Activated CD8-positive, alpha-beta memory T cell treated with anti-CD3 and anti-CD28 coated beads for 36 hours (primary cell): ENCODE measurements around the gene MSANTD4. TPM values are rescaled to one million over a fixed set of nuclear protein-coding genes. Genes with fewer than 3 reads are reported as not detected.
"Not testable (repeated sequence)": the region's sequence is repeated elsewhere in the genome, so short reads cannot be mapped to it uniquely, and the experiment has no call there.

Source experiments
- CTCF ChIA-PET: fragments of 350-600 bp; sonication (Branson Sonifier 250); formaldehyde crosslinking; loops from one replicate; lab custom pipeline; 2021; ENCODE audit warnings: antibody characterized with exemption; lab: Charles Lee
- POLR2A ChIA-PET: fragments of 350-600 bp; sonication (Branson Sonifier 250); formaldehyde crosslinking; loops from one replicate; lab custom pipeline; 2021; ENCODE audit warnings: antibody characterized with exemption; lab: Charles Lee
- total RNA-seq, 2 experiments: library from RNA; stranded (reverse); gene quantifications; one replicate each; pipeline ENCODE4 v1.2.3, GENCODE V29; 2021

Gene MSANTD4
- total RNA-seq, result 10 to 100 TPM; 17.0 to 18.8 TPM

DNA sequence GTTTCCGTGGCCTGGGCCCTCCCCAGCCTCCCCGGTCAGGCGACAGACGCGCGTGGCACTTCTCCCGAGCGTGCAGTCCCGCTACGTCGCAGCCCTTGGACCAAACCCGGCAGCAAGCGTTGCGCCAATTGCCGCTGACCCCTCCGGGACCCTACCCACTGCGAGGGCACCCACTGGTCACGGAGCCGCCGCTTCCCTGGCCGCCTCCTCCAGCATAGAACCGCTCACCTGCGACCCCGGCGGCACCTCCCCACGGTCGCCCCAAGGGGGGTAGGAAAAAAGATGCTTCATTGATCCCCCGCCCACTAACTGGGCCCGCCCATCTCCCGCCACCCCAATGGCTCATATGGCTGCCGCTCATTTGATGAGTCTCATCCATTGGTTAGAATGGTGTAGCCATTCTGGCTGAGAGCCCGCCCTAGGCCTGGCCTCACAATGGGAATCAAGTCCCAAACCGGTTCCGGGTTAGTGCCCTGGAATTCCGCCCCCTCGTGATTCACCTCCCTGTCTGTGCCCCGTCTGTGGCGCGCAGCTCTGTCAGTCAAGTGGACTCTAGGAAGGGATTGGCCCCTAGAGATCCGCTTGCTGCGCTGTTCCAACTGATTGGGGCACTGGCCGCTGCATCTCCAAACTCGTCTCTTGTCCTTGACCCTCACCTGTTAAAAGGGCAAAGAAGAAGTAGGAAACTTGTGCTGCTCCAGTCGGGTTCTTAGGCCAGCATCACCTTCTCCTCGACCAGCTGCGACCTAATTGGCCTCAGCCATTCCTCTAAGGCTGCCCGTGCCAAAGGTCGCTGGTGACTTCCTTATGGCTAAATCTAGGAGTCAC lies at the start of gene MSANTD4:
Gene MSANTD4, minus strand, starts transcription at position 274 of the 828 bp plus-strand sequence. CDS start 11,323 bp downstream, outside the sequence.
- POLR2A ChIA-PET, result no interaction called here
- CTCF ChIA-PET, result no interaction called here

DNA sequence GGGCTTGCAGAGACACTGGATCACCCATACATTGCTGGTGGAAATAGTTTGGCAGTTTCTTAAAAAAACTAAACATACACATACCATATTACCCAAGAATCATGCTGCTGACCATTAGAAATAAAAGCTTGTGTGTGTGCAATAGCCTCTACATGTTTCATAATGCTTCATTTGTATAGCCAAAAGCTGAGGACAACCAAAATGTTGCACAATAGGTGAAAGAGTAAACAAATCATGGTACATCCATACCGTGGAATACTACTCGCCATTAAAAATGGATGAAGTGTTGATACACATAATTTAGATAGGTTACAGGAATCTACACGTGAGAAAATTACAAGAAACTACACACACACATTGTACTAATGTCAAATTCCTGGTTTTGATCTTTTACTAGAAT lies 48.6 kb upstream of the MSANTD4 start:
- ChIA-PET POLR2A (no interaction called here), CTCF (interaction anchor here (1.1 kb wide), 1 partner anchor 8 kb away, joined by 3 read pairs; no protein-coding TSS in a partner anchor)

DNA sequence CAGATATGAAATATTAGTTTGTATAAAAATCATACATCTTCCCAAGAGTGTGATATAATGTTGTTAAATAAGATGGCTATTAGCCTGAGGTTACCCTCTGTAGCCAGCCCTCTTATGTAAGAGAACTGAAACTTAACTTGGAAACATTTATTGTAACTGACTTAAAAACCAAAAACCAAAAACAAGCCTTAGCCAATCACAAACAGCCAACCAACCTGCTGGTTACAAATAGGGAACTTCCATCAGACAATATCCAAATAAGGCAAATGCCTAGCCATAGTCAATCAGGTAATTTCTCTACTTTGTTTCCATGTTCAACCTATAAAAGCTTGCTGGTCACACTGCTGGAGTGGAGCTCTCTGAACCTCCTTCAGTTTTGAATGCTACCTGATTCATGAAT lies 41.0 kb upstream of the MSANTD4 start:
- POLR2A ChIA-PET, result no interaction called here

DNA sequence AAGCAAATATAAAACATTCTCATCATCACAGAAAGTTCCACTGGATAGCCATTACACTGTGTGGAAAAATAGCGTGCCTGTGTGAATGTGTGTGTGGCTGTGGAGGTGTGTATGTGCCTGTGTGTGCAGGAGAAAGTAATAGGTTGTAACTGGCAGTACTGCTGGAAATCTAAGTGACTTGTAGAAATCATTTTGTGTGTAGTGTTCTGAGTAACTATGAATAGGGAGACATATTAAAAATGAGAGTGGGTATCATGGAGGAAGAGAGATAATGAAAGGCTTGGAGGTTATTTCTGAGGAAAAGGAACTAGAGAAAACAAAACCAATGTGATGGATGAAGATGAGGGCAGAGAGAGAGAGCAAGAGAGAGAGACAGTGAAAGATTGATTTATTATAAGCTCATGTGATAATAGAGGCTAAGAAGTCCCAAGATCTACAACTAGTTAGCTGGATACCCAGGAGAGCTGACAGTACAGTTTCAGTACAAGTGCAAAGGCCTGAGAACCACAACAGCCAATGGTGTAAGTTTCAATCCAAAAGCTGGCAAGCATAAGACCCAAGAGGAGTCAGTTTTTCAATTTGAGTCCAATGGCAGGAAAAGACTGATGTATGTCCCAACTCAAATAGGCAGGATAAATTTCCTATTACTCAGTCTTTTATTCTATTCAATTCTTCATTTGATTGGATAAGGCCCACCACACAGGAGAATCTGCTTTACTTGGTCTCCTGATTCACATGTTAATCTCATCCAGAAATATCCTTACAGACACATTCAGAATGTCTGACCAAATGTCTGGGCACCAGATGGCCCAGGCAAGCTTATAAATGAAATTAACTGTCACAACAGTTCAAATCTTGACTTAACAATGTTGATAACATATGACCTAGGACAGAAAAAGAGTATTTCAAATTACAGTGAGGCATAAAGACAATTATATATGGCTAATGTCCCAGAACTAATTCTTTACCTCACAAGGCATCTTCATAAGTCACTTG lies 40.2 kb upstream of the MSANTD4 start:
- CTCF ChIA-PET, result interaction anchor here (0.6 to 1.0 kb wide), 2 partner anchors 9 to 801 kb away, joined by 3 read pairs; no protein-coding TSS in a partner anchor
- POLR2A ChIA-PET, result no interaction called here

More for the DNA sequence above, 41.0 kb upstream of the MSANTD4 start:
- CTCF ChIA-PET, result interaction anchor here (1.0 kb wide), 1 partner anchor 8 kb away, joined by 3 read pairs; no protein-coding TSS in a partner anchor

DNA sequence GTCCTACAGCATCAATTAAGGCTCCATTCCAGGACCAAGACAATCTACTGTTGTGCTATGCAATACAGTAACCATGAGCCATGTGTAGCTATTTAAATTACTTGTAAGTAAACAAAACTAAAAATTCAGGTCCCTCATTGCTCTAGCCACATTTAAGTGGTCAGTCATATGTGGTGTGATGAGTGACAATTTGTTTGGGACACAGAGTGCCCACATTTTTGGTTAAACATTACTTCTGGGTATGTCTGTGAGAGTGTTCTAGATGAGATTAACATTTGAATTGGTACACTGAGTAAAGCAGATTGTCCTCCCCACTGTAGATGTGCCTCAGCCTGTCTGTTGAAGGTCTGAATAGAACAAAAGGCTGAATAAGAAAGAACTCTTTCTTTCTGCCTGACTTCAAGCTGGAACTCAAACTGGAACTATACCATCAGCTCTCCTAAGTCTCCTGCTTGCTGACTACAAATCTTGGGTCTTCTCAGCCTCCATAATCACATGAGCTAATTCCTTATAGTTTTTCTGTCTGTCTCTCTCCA lies 39.3 kb upstream of the MSANTD4 start:
- ChIA-PET CTCF (no interaction called here), POLR2A (no interaction called here)

DNA sequence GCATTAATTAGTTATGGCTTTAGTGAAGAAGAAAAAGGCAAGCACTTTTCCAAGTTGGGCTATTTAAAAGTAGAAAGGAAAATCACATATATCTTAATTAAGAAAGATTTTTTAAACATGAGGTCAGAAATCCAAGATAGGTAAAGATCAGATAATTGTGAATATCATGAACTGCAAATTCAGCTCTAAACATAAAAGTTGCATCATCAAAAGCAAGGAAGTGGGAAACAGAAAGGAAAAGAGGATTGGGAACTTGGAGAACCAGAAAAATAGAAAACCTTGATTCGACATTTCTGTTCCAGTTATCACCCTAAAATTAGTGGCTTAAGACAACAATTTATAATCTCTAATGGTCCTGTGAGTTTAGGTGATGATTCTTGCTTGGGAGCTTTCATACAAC lies 37.6 kb upstream of the MSANTD4 start:
- ChIA-PET CTCF (no interaction called here), POLR2A (no interaction called here)

DNA sequence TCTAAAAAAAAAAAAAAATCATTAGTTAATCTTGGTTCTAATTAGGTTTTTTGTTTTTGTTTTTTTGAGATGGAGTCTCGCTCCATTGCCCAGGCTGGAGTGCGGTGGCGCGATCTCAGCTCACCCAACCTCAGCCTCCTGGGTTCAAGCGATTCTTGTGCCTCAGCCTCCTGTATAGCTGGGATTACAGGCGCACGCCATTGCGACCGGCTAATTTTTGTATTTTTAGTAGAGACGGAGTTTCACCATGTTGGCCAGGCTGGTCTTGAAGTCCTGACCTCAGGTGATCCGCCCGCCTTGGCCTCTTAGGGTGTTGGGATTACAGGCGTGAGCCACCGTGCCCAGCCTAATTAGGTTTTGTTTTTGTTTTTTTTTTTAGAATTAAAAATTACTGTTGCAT lies 36.3 kb upstream of the MSANTD4 start:
- POLR2A ChIA-PET, CTCF ChIA-PET: not testable (repeated sequence)

DNA sequence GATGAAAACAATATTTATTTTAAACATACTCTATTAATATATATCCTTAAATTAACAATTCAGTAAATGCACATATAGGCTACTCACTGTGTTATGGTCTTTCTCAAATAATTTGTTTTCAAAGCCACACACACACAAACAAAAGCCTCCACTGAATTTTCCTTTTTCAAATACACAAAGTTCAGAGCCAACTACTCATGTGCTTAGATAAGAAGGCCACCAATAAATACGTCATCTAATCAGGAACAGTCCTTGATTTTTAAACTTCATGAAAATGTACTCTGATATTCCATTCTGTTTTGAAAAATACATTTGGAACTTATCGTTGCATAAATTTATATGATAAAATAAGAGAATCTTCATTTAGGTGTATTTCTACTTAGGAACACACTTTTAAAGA lies 29.1 kb upstream of the MSANTD4 start:
- CTCF ChIA-PET, result no interaction called here

DNA sequence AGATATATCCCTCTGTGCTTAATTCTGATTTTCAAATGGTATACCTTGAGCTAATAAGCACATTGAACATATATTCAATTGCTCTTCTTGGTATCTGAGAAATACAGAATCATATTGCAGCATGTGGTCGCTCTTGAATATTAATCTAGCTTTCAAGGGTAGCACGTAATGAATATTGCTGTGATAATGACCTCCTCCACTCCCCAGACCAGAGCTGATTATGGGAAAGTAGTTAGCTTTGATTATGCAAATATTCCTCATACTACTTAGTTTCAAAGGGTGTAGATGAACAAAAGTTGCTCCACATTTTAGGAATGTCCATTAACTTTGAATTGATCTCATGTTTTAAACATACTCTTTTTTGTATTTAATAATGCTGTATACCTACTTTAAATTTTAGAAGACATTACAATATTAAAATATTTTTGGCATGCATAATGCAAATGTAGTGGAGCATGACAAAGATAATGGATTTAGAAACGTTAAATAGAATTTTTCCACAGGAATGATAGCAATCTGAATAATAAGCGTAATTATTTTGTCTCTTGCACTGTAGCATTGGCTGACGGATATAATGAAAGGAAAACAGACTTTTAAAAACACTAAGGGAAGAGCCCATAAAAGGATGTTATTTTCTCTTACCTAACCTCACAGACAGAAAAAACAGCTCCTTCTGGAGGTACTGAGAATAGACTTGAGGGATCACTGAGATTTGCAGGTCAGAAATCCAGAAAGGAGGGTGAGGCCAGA lies 27.9 kb upstream of the MSANTD4 start:
- POLR2A ChIA-PET, result no interaction called here
- CTCF ChIA-PET, result no interaction called here

More for the DNA sequence above, 29.1 kb upstream of the MSANTD4 start:
- POLR2A ChIA-PET, result no interaction called here

DNA sequence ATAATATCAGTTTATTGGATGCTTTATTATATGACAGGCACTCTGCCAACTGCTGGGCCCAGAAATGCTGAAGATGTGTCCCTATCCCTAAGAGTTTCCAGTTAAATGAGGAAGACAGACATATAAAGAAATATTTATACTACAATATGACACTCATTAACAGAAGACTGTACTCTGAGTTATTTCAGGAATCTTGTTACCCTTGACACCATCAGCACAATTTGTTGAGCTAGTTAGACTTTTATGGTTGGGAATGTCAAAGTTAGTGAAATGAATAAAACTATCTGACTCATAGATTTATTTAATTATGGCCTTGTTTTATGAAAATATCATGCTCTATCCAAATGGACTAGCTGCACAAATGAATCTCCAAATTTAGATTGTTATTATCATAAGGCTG lies 25.6 kb upstream of the MSANTD4 start:
- ChIA-PET POLR2A (no interaction called here), CTCF (no interaction called here)

DNA sequence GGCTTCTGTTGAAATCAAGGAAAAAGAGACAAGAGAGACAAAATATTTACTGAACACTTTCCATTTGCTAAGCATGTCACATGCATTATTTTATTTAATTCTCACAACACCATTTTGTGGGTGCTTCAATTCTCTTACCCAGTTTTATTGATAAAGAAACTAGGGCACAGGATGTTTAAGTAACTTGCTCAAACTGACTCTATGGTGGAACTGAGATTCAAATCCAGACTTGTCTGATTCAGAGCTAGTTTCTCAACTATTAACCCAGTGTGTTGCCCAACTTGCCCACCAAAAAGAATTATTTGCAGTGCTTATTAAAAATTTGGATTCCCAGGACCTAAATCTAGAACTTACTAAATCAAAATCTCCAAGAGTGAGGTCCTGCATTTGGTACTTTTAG lies 21.5 kb upstream of the MSANTD4 start:
- ChIA-PET POLR2A (no interaction called here), CTCF (no interaction called here)

DNA sequence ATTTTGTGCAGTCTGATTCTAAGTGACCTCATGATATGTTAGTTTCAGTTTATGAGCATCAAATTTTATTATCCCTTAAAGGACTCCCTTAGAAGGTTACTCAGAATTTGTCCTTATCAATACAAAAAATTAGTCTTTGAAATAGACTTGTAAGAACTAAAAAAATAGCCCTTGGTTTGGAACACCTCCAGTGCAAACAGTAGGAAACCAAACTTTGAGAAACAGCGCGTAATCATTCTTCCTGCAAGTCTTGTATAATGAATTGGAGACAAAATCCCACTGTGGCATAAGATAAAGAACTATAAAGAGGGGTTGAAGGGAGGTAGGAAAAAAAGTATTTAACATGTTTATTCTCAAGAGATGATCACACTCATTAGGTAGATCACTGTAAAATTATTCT lies 10.8 kb upstream of the MSANTD4 start:
- ChIA-PET POLR2A (no interaction called here), CTCF (no interaction called here)

DNA sequence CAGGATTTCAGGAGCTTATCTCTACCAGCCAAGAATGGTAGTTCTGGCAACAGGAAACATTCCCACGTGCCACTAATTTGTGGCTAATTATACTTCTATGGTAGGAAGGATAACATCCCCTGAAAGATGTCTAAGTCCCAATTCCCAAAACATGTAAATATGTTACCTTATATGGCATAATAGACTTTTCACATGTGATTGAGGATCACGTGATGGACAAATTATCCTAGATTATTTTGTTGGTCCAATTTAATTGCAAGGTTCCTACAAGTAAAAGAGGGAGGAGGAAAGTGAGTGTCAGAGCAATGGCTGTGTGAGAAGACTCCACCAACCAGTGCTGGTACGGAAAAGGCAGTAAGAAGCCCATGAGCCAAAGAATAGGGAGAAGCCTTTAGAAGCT lies 9.9 kb upstream of the MSANTD4 start:
- POLR2A ChIA-PET, result no interaction called here
- CTCF ChIA-PET, result no interaction called here

DNA sequence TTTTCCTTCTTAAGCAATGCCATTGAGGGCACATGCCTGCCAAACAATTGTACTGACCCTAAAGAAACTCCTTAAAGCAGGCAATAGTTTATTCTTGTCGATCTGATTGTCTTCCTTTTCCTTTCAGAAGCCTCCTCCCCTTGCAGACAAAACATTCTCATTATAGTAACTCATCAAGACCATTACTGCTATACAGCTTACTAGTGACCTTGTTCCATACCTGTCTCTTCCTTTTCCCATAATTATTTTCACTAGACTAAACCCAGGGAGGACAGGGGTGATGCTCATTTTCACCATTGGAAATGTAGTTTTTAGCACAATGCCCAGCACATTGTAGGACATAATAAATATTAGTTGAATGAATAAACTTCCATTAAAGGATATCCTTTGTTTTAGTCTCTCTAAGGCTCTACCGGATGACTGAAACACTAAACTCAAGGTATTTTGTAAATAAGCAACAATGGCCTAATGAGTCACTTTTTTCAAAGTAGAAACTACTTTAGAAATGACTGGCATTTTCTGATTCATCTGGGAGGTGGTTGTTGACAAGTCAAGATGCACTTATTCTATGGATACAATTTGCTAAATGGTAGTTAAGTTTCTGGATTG lies 9.3 kb upstream of the MSANTD4 start:
- CTCF ChIA-PET, result no interaction called here
- POLR2A ChIA-PET, result no interaction called here

DNA sequence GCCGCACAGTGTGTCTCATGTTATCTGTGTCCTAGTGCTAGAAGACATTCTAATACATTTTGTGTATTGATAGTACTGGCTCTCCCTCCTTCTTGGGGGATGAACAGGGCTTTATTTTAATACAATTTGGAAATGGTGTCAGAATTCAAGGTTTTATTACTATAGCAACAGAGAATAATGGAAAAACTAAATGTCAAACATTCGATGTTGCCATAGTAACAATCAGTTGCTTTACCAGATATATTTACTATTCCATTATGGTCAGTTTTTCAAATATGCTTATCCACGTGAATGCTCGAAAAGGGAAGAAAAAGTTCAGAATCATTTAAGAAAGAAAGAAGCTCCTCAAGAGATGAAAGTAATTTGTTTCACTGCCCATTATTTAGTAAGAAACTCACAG lies 8.6 kb upstream of the MSANTD4 start:
- ChIA-PET POLR2A (no interaction called here), CTCF (no interaction called here)

DNA sequence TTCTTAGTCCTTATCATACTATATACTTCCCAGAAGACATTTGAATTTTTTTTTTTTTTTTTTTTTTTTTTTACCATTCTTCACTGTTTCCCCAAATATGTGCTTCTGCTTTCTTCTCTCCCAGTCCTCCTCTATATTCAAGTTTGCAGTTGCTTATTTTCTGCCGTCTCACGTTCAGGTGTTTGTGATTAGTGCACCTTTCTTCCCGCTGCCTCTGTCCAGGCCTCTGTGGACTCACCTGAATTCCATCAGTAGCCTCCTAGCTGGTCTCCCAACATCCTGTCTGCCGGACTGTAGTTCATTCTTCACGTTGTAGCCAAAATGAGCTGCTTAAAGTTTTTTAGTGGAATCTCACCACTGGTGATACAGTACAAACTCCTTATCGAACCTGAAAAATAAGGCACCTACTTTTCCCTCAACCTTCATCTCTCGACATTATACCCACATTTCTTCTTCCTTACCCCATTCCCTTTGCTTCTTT lies 795 bp upstream of the MSANTD4 start:
- ChIA-PET POLR2A (no interaction called here), CTCF (no interaction called here)

DNA sequence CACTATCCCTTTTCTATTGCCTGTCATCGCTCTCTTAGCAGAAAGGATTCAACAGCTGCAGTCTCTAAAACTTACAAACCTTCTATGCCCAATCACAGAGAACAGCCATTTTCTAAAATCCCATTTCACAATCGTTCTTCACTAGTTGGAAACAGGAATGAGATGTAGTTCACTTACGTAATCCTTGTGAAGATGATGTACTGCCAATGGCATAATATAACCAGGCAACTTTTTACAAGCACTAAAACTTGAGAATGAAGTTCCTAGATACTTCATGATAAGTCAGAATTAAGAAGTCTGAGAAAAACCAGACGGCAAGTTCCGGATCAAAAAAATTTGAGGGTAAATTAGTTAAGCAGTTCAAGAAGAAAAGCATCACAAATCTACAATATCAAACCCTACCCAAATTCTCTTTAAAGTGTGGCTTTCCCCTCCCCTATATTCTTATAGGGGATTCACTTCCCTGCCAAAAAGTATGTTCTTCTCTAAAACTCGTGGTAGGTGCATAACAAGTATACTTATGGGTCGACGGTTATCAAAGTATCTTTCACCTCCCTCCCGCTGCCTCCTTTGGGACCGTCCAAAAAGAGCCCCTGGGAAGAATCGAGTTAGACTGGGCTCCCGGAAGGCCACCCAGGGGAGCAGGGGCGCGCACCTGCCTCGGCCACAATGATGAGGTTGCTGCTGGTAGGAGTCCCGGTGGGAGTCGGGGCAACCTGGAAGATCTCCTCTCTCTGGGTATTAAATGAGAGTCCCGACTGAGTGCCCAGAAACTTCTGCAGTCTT lies 666 bp downstream of the MSANTD4 start:
- ChIA-PET POLR2A (no interaction called here), CTCF (no interaction called here)

DNA sequence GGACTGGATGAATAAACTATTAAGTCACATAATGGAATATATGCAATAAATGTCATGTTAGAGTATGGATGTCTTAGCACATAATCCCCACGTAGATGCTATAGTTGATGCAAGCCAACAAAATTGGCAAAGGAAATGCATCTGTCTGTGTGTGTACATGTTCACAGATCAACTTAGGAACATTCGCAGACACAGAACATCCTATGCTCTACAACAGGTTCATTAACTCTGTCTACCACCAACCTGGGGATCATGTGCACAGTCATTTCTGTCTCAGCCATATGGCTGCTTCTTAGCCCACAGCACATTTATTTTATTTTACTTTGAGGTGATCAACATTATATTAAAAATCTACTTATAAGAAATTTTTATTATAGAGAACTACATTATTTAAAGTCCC lies 4.9 kb downstream of the MSANTD4 start:
- CTCF ChIA-PET, result no interaction called here
- POLR2A ChIA-PET, result no interaction called here
